NCI-H774 (cell line): ENCODE results near the gene RAD54L.
"Not testable (repeated sequence)": the region's sequence is repeated elsewhere in the genome, so short reads cannot be mapped to it uniquely, and the experiment has no call there.

Experiments used
- DNase-seq: peaks from one replicate; lab custom pipeline; 2025; lab: John Stamatoyannopoulos, UW

The RAD54L gene

GRCh38 chr1:46247436-46248121, at the start of gene RAD54L:
TSS of gene RAD54L (plus strand) at chr1:46247763. CDS start at chr1:46248406, 643 bp downstream.
- peak; percentile 100 for DNase-seq

GRCh38 chr1:46197964-46198811, 49.4 kb upstream of the RAD54L start, which contains the start of gene POMGNT1:
TSS of gene POMGNT1 (minus strand) at chr1:46198434. CDS start at chr1:46197821, 613 bp downstream.
- DNase-seq, result peak; percentile 79

- DNase-seq, result no peak
These were observed 48.3 kb upstream of the RAD54L start for GRCh38 chr1:46199233-46199749.

- DNase-seq, result no peak
These were observed 43.7 kb upstream of the RAD54L start for GRCh38 chr1:46203738-46204405.

GRCh38 chr1:46204406-46204742, 43.2 kb upstream of the RAD54L start:
- no peak for DNase-seq

GRCh38 chr1:46205141-46205540, 42.4 kb upstream of the RAD54L start:
- no peak for DNase-seq

- DNase-seq, result no peak
These were observed 41.8 kb upstream of the RAD54L start for GRCh38 chr1:46205791-46206190.

- no peak for DNase-seq
These were observed 41.2 kb upstream of the RAD54L start for GRCh38 chr1:46206399-46206798.

GRCh38 chr1:46210561-46210960, 37.0 kb upstream of the RAD54L start:
- no peak for DNase-seq

- DNase-seq, result no peak
These were observed 36.5 kb upstream of the RAD54L start for GRCh38 chr1:46211051-46211450.

- no peak for DNase-seq
These were observed 32.1 kb upstream of the RAD54L start for GRCh38 chr1:46215504-46215903.

GRCh38 chr1:46218443-46218842, 29.1 kb upstream of the RAD54L start:
- peak; percentile 41 for DNase-seq

- no peak for DNase-seq
These were observed 27.7 kb upstream of the RAD54L start for GRCh38 chr1:46219551-46220520.

- DNase-seq, result no peak
These were observed 26.8 kb upstream of the RAD54L start for GRCh38 chr1:46220808-46221207.

- no peak for DNase-seq
These were observed 25.8 kb upstream of the RAD54L start for GRCh38 chr1:46221749-46222148.

- not testable (repeated sequence) for DNase-seq
These were observed 24.5 kb upstream of the RAD54L start for GRCh38 chr1:46223055-46223454.

- peak; percentile 86 for DNase-seq
These were observed 24.1 kb upstream of the RAD54L start for GRCh38 chr1:46223472-46223943.

- no peak for DNase-seq
These were observed 22.6 kb upstream of the RAD54L start for GRCh38 chr1:46224966-46225365.

GRCh38 chr1:46231231-46231630, 16.3 kb upstream of the RAD54L start:
- not testable (repeated sequence) for DNase-seq

GRCh38 chr1:46236882-46237281, 10.7 kb upstream of the RAD54L start:
- DNase-seq, result no peak

GRCh38 chr1:46238865-46239264, 8.7 kb upstream of the RAD54L start:
- DNase-seq, result not testable (repeated sequence)
